ENCODE data around the gene UPK3A. TPM values are rescaled to one million over a fixed set of nuclear protein-coding genes. Genes with fewer than 3 reads are reported as not detected.

UPK3A gene
- not detected for total RNA-seq
- 1 to 10 TPM in 1 of 8 donors, under 1 TPM in 3, not detected in 4; 0.19 to 4.3 (median 0.43) TPM for polyA plus RNA-seq (ENCODE audit: insufficient read depth in 1 of 8, insufficient read length in 8 of 8, low replicate concordance in 1 of 8)
- long read RNA-seq, donor 1 = 0 reads
- long read RNA-seq, donor 2 = 0 reads
- long read RNA-seq, donor 3 = 0 reads
- long read RNA-seq, donor 4 = 0 reads
- long read RNA-seq, donor 5 = 0 reads
- long read RNA-seq, donor 6 = 0 reads
- long read RNA-seq, donor 7 = 0 reads
- long read RNA-seq, donor 8 = 0 reads
- long read RNA-seq, donor 9 = 0 reads
- long read RNA-seq, donor 10 = 0 reads
- long read RNA-seq, donor 11 = 0 reads

- 1% methylated on average over 46 of the region's 46 CpGs for WGBS (ENCODE audit: insufficient coverage)
- no peak within 1 kb of the TSS for H3K27ac ChIP-seq (ENCODE audit: low read length)
- no peak for DNase-seq
- no peaks in the 10 kb centered on the region for H3K36me3 ChIP-seq (ENCODE audit: control insufficient read depth, insufficient read depth, low read length)
- H3K27me3 ChIP-seq (ENCODE audit: control insufficient read depth, insufficient read depth, low read length) = peaks cover 30% of the 10 kb centered on the region
- peaks cover 6% of the 10 kb centered on the region for H3K4me1 ChIP-seq (ENCODE audit: control insufficient read depth, insufficient read depth, low read length)
- no peaks in the 10 kb centered on the region for H3K9me3 ChIP-seq (replicated peaks; ENCODE audit: control insufficient read depth, low read depth, low read length)
- no peak within 1 kb of the TSS for H3K4me3 ChIP-seq (ENCODE audit: low read length)
Observed at GRCh38 chr22:45284705-45285262, at the start of gene UPK3A. UPK3A (plus strand) TSS chr22:45284949; CDS start chr22:45285014, 65 bp downstream.

- Histone ChIP-seq H3K4me3 (ENCODE audit: low read length) (no peak overlapping the region), H3K36me3 (ENCODE audit: control insufficient read depth, insufficient read depth, low read length) (peaks cover 6% of the 10 kb centered on the region), H3K4me1 (ENCODE audit: control insufficient read depth, insufficient read depth, low read length) (peaks cover 18% of the 10 kb centered on the region), H3K27me3 (ENCODE audit: control insufficient read depth, insufficient read depth, low read length) (peaks cover 3% of the 10 kb centered on the region), H3K27ac (ENCODE audit: low read length) (peak overlapping the region; percentile 7), H3K9me3 (replicated peaks; ENCODE audit: control insufficient read depth, low read depth, low read length) (no peaks in the 10 kb centered on the region)
- DNase-seq = peak; percentile 72
- 60% methylated on average over 20 of the region's 23 CpGs for WGBS (ENCODE audit: insufficient coverage)
Observed at GRCh38 chr22:45235101-45235777, 49.5 kb upstream of the UPK3A start.

GRCh38 chr22:45235851-45236342 lies 48.9 kb upstream of the UPK3A start:
- Histone ChIP-seq H3K9me3 (replicated peaks; ENCODE audit: control insufficient read depth, low read depth, low read length) (no peaks in the 10 kb centered on the region), H3K27ac (ENCODE audit: low read length) (no peak overlapping the region), H3K27me3 (ENCODE audit: control insufficient read depth, insufficient read depth, low read length) (peaks cover 3% of the 10 kb centered on the region), H3K4me1 (ENCODE audit: control insufficient read depth, insufficient read depth, low read length) (peaks cover 18% of the 10 kb centered on the region), H3K36me3 (ENCODE audit: control insufficient read depth, insufficient read depth, low read length) (peaks cover 6% of the 10 kb centered on the region), H3K4me3 (ENCODE audit: low read length) (no peak overlapping the region)
- WGBS (ENCODE audit: insufficient coverage) = 82% methylated on average over 15 of the region's 20 CpGs
- no peak for DNase-seq

- H3K9me3 ChIP-seq (replicated peaks; ENCODE audit: control insufficient read depth, low read depth, low read length) = no peaks in the 10 kb centered on the region
- H3K27me3 ChIP-seq (ENCODE audit: control insufficient read depth, insufficient read depth, low read length) = peaks cover 3% of the 10 kb centered on the region
- DNase-seq = no peak
- peaks cover 6% of the 10 kb centered on the region for H3K36me3 ChIP-seq (ENCODE audit: control insufficient read depth, insufficient read depth, low read length)
- H3K27ac ChIP-seq (ENCODE audit: low read length) = no peak overlapping the region
- peaks cover 24% of the 10 kb centered on the region for H3K4me1 ChIP-seq (ENCODE audit: control insufficient read depth, insufficient read depth, low read length)
- 81% methylated on average over 7 of the region's 15 CpGs for WGBS (ENCODE audit: insufficient coverage)
- H3K4me3 ChIP-seq (ENCODE audit: low read length) = no peak overlapping the region
Observed at GRCh38 chr22:45237065-45237990, 47.4 kb upstream of the UPK3A start.

- Histone ChIP-seq H3K27me3 (ENCODE audit: control insufficient read depth, insufficient read depth, low read length) (peaks cover 3% of the 10 kb centered on the region), H3K4me1 (ENCODE audit: control insufficient read depth, insufficient read depth, low read length) (peaks cover 24% of the 10 kb centered on the region), H3K27ac (ENCODE audit: low read length) (no peak overlapping the region), H3K36me3 (ENCODE audit: control insufficient read depth, insufficient read depth, low read length) (peaks cover 6% of the 10 kb centered on the region), H3K9me3 (replicated peaks; ENCODE audit: control insufficient read depth, low read depth, low read length) (no peaks in the 10 kb centered on the region), H3K4me3 (ENCODE audit: low read length) (no peak overlapping the region)
- DNase-seq = no peak
- WGBS (ENCODE audit: insufficient coverage) = 84% methylated on average over 14 of the region's 18 CpGs
Observed at GRCh38 chr22:45238076-45238956, 46.4 kb upstream of the UPK3A start.

- Histone ChIP-seq H3K27ac (ENCODE audit: low read length) (no peak overlapping the region), H3K4me3 (ENCODE audit: low read length) (peak overlapping the region; percentile 50), H3K4me1 (ENCODE audit: control insufficient read depth, insufficient read depth, low read length) (peaks cover 24% of the 10 kb centered on the region), H3K27me3 (ENCODE audit: control insufficient read depth, insufficient read depth, low read length) (peaks cover 3% of the 10 kb centered on the region), H3K36me3 (ENCODE audit: control insufficient read depth, insufficient read depth, low read length) (peaks cover 6% of the 10 kb centered on the region), H3K9me3 (replicated peaks; ENCODE audit: control insufficient read depth, low read depth, low read length) (no peaks in the 10 kb centered on the region)
- no peak for DNase-seq
- 71% methylated on average over 2 of the region's 6 CpGs for WGBS (ENCODE audit: insufficient coverage)
Observed at GRCh38 chr22:45238957-45239680, 45.6 kb upstream of the UPK3A start.

GRCh38 chr22:45239681-45240051 lies 45.1 kb upstream of the UPK3A start:
- 11% methylated on average over 3 of the region's 8 CpGs for WGBS (ENCODE audit: insufficient coverage)
- Histone ChIP-seq H3K4me1 (ENCODE audit: control insufficient read depth, insufficient read depth, low read length) (peaks cover 24% of the 10 kb centered on the region), H3K4me3 (ENCODE audit: low read length) (peak overlapping the region; percentile 50), H3K27me3 (ENCODE audit: control insufficient read depth, insufficient read depth, low read length) (peaks cover 3% of the 10 kb centered on the region), H3K27ac (ENCODE audit: low read length) (no peak overlapping the region), H3K36me3 (ENCODE audit: control insufficient read depth, insufficient read depth, low read length) (peaks cover 6% of the 10 kb centered on the region), H3K9me3 (replicated peaks; ENCODE audit: control insufficient read depth, low read depth, low read length) (no peaks in the 10 kb centered on the region)
- no peak for DNase-seq

GRCh38 chr22:45240104-45240809 lies 44.5 kb upstream of the UPK3A start:
- under 1% methylated on average over 60 of the region's 73 CpGs for WGBS (ENCODE audit: insufficient coverage)
- Histone ChIP-seq H3K27me3 (ENCODE audit: control insufficient read depth, insufficient read depth, low read length) (peaks cover 3% of the 10 kb centered on the region), H3K4me3 (ENCODE audit: low read length) (peak overlapping the region; percentile 50), H3K4me1 (ENCODE audit: control insufficient read depth, insufficient read depth, low read length) (peaks cover 21% of the 10 kb centered on the region), H3K9me3 (replicated peaks; ENCODE audit: control insufficient read depth, low read depth, low read length) (no peaks in the 10 kb centered on the region), H3K36me3 (ENCODE audit: control insufficient read depth, insufficient read depth, low read length) (peaks cover 6% of the 10 kb centered on the region), H3K27ac (ENCODE audit: low read length) (no peak overlapping the region)
- no peak for DNase-seq
